Neuronal stem cell (in vitro differentiated cells): ENCODE data around the gene AATK.

Experiments
- DNase-seq: peaks from one replicate; pipeline ENCODE4 v3.0.0-alpha.2; 2013; ENCODE audit warnings: low spot score
- H2AFZ ChIP-seq: one replicate; pipeline ENCODE4 v1.6.1; 2013; ENCODE audit warnings: mild to moderate bottlenecking, low read length, inconsistent platforms
- H2AK5ac ChIP-seq: 2 replicates; pipeline ENCODE4 v1.6.1; 2013; ENCODE audit warnings: low read depth, mild to moderate bottlenecking, inconsistent platforms, low read length, moderate library complexity, mixed read lengths
- H2BK120ac ChIP-seq: 2 replicates; pipeline ENCODE4 v1.6.1; 2013; ENCODE audit warnings: low read depth, mild to moderate bottlenecking, inconsistent platforms, low read length, moderate library complexity, mixed read lengths
- H2BK12ac ChIP-seq: one replicate; pipeline ENCODE4 v1.6.1; 2013; ENCODE audit warnings: low read length, inconsistent platforms
- H2BK15ac ChIP-seq: 2 replicates; pipeline ENCODE4 v1.6.1; 2013; ENCODE audit warnings: mild to moderate bottlenecking, low read length, inconsistent platforms, mixed read lengths
- H2BK5ac ChIP-seq: one replicate; pipeline ENCODE4 v1.6.1; 2013; ENCODE audit warnings: inconsistent platforms, mild to moderate bottlenecking, low read length, moderate library complexity
- H3K14ac ChIP-seq: one replicate; pipeline ENCODE4 v1.6.1; 2013; ENCODE audit warnings: low read length, inconsistent platforms
- H3K18ac ChIP-seq: 2 replicates; pipeline ENCODE4 v1.6.1; 2013; ENCODE audit warnings: low read length, inconsistent platforms
- H3K23ac ChIP-seq: 2 replicates; pipeline ENCODE4 v1.6.1; 2013; ENCODE audit warnings: low read depth, mild to moderate bottlenecking, mixed read lengths, low read length, inconsistent platforms; ENCODE audit not compliant: poor library complexity
- H3K27ac ChIP-seq: replicated peaks from 3 replicates; pipeline ENCODE4 v1.5.1; 2013; ENCODE audit warnings: low read length, inconsistent platforms
- H3K27me3 ChIP-seq, 3 experiments: 2 replicates each; pipeline ENCODE4 v1.6.1; 2013; ENCODE audit warnings: low read length in 3 of 3, mild to moderate bottlenecking in 2 of 3, inconsistent platforms in 1 of 3, low read depth in 1 of 3, mixed read lengths in 1 of 3, moderate library complexity in 1 of 3; ENCODE audit not compliant: control insufficient read depth in 3 of 3, insufficient read depth in 3 of 3
- H3K36me3 ChIP-seq, 2 donors: replicated peaks in 1 of 2; 2 replicates each; pipeline ENCODE4 v1.6.1; 2013; ENCODE audit warnings: low read length in 2 of 2; ENCODE audit not compliant: control insufficient read depth in 2 of 2, insufficient read depth in 2 of 2
- H3K4ac ChIP-seq: 2 replicates; pipeline ENCODE4 v1.6.1; 2013; ENCODE audit warnings: inconsistent platforms, mild to moderate bottlenecking, low read length, moderate library complexity
- H3K4me1 ChIP-seq, 2 donors: 1 replicate in 1 of 2; 2 replicates in 1 of 2; pipeline ENCODE4 v1.6.1; 2013; ENCODE audit warnings: low read length in 2 of 2, low read depth in 1 of 2; ENCODE audit not compliant: control insufficient read depth in 2 of 2, insufficient read depth in 1 of 2
- H3K4me2 ChIP-seq: one replicate; pipeline ENCODE4 v1.6.1; 2013; ENCODE audit warnings: mild to moderate bottlenecking, low read length, inconsistent platforms; ENCODE audit not compliant: insufficient read depth, poor library complexity, severe bottlenecking
- H3K4me3 ChIP-seq, 2 donors: 2 replicates each; pipeline ENCODE4 v1.5.1; 2013; ENCODE audit warnings: low read length in 2 of 2, mild to moderate bottlenecking in 2 of 2, inconsistent platforms in 1 of 2, moderate library complexity in 1 of 2
- H3K79me1 ChIP-seq: one replicate; pipeline ENCODE4 v1.6.1; 2013; ENCODE audit warnings: low read depth, mild to moderate bottlenecking, inconsistent platforms, low read length, moderate library complexity
- H3K9ac ChIP-seq: one replicate; pipeline ENCODE4 v1.6.1; 2013; ENCODE audit warnings: mild to moderate bottlenecking, low read depth, low read length, inconsistent platforms; ENCODE audit not compliant: poor library complexity
- H3K9me3 ChIP-seq, 2 donors: replicated peaks in 1 of 2; 2 replicates each; pipeline versions ENCODE3 to v1.6.1; 2013; ENCODE audit warnings: low read length in 2 of 2, mild to moderate bottlenecking in 2 of 2, inconsistent platforms in 1 of 2, low read depth in 1 of 2, mixed read lengths in 1 of 2, moderate library complexity in 1 of 2; ENCODE audit not compliant: control insufficient read depth in 2 of 2, insufficient read depth in 1 of 2
- H4K8ac ChIP-seq: one replicate; pipeline ENCODE4 v1.6.1; 2013; ENCODE audit warnings: low read depth, mild to moderate bottlenecking, inconsistent platforms, low read length, moderate library complexity
- H4K91ac ChIP-seq: one replicate; pipeline ENCODE4 v1.6.1; 2013; ENCODE audit warnings: low read length, low read depth, mild to moderate bottlenecking, inconsistent platforms; ENCODE audit not compliant: poor library complexity
- WGBS, 2 donors: extraction: QIAGEN DNeasy Blood & Tissue Kit; methylation state at CpG; one replicate each; pipeline ENCODE4 v1.1.7; 2013; ENCODE audit warnings: missing lambda C conversion rate in 2 of 2, mixed read lengths in 1 of 2; ENCODE audit not compliant: insufficient read length in 2 of 2, insufficient replicate concordance in 1 of 2; ENCODE audit errors: extremely low coverage in 2 of 2; 5-methylcytosine and 5-hydroxymethylcytosine counted together

Gene AATK

GRCh38 chr17:81113158-81113724, 52.8 kb downstream of the AATK start:
- Histone ChIP-seq H3K23ac (peak overlapping the region; percentile 43), H3K27ac (no peak overlapping the region)

GRCh38 chr17:81112450-81112849, 53.6 kb downstream of the AATK start:
- Histone ChIP-seq H4K8ac (no peak overlapping the region), H3K23ac (no peak overlapping the region), H2AK5ac (no peak overlapping the region), H2AFZ (no peak overlapping the region), H2BK12ac (no peak overlapping the region), H3K79me1 (peaks cover 1% of the 10 kb centered on the region), H3K4me1 (no peaks in the 10 kb centered on the region), H3K14ac (no peak overlapping the region), H2BK120ac (no peak overlapping the region), H3K36me3 (peaks cover 6 to 37% of the 10 kb centered on the region in 2 donors), H4K91ac (no peak overlapping the region), H3K18ac (no peak overlapping the region), H2BK15ac (no peak overlapping the region), H3K4me3 (no peak overlapping the region), H2BK5ac (no peak overlapping the region), H3K27me3 (no peaks in the 10 kb centered on the region), H3K4me2 (no peak overlapping the region), H3K9ac (no peak overlapping the region), H3K4ac (no peak overlapping the region), H3K27ac (no peak overlapping the region), H3K9me3 (no peaks in the 10 kb centered on the region)
- no CpG with 5 or more reads among the region's 23 CpGs for WGBS, 2 donors
- DNase-seq = no peak

More at GRCh38 chr17:81113158-81113724, 52.8 kb downstream of the AATK start:
- H4K8ac ChIP-seq = peak overlapping the region; percentile 43
- H2BK15ac ChIP-seq = no peak overlapping the region
- peak overlapping the region; percentile 80 for H3K18ac ChIP-seq
- no peak overlapping the region for H2BK12ac ChIP-seq
- no peak for DNase-seq
- H2BK120ac ChIP-seq = no peak overlapping the region
- H3K14ac ChIP-seq = no peak overlapping the region
- no peak overlapping the region for H3K4ac ChIP-seq
- no peak overlapping the region for H2BK5ac ChIP-seq
- H3K4me2 ChIP-seq = no peak overlapping the region
- no peaks in the 10 kb centered on the region for H3K4me1 ChIP-seq
- H3K79me1 ChIP-seq = peaks cover 1% of the 10 kb centered on the region
- H3K9me3 ChIP-seq = no peaks in the 10 kb centered on the region
- H3K27me3 ChIP-seq = no peaks in the 10 kb centered on the region
- H3K36me3 ChIP-seq = peaks cover 6 to 30% of the 10 kb centered on the region in 2 donors
- H4K91ac ChIP-seq = no peak overlapping the region
- peak overlapping the region; percentile 77 for H3K9ac ChIP-seq
- no CpG with 5 or more reads among the region's 21 CpGs for WGBS, 2 donors
- H3K4me3 ChIP-seq = no peak overlapping the region
- no peak overlapping the region for H2AFZ ChIP-seq
- no peak overlapping the region for H2AK5ac ChIP-seq

- no peak overlapping the region for H3K4me2 ChIP-seq
- peaks cover 12 to 41% of the 10 kb centered on the region in 2 donors for H3K36me3 ChIP-seq
- H3K9ac ChIP-seq = no peak overlapping the region
- no peaks in the 10 kb centered on the region for H3K27me3 ChIP-seq
- H3K9me3 ChIP-seq = no peaks in the 10 kb centered on the region
- no peak overlapping the region for H4K8ac ChIP-seq
- no peak overlapping the region for H3K4me3 ChIP-seq
- H2BK12ac ChIP-seq = no peak overlapping the region
- H2BK120ac ChIP-seq = no peak overlapping the region
- no CpG with 5 or more reads among the region's 10 CpGs for WGBS, 2 donors
- no peak overlapping the region for H2AK5ac ChIP-seq
- DNase-seq = no peak
- no peak overlapping the region for H4K91ac ChIP-seq
- no peak overlapping the region for H2BK15ac ChIP-seq
- H3K23ac ChIP-seq = no peak overlapping the region
- H3K4me1 ChIP-seq = no peaks in the 10 kb centered on the region
- no peak overlapping the region for H2AFZ ChIP-seq
- H3K27ac ChIP-seq = no peak overlapping the region
- H3K18ac ChIP-seq = no peak overlapping the region
- peak overlapping the region; percentile 88 for H2BK5ac ChIP-seq
- H3K14ac ChIP-seq = peak overlapping the region; percentile 38
- H3K79me1 ChIP-seq = peaks cover 4% of the 10 kb centered on the region
- H3K4ac ChIP-seq = no peak overlapping the region
These were observed 55.0 kb downstream of the AATK start for GRCh38 chr17:81111066-81111465.

GRCh38 chr17:81110488-81111040, 55.5 kb downstream of the AATK start:
- Histone ChIP-seq H3K4me3 (no peak overlapping the region), H2BK12ac (no peak overlapping the region), H3K4me1 (no peaks in the 10 kb centered on the region), H4K8ac (no peak overlapping the region), H2BK15ac (no peak overlapping the region), H3K9me3 (no peaks in the 10 kb centered on the region), H3K23ac (no peak overlapping the region), H3K36me3 (peaks cover 12 to 44% of the 10 kb centered on the region in 2 donors), H2AFZ (no peak overlapping the region), H3K27ac (no peak overlapping the region), H2AK5ac (no peak overlapping the region), H3K9ac (no peak overlapping the region), H3K79me1 (peaks cover 5% of the 10 kb centered on the region), H3K4me2 (no peak overlapping the region), H2BK5ac (peak overlapping the region; percentile 88), H3K4ac (no peak overlapping the region), H2BK120ac (no peak overlapping the region), H3K14ac (no peak overlapping the region), H3K18ac (no peak overlapping the region), H3K27me3 (no peaks in the 10 kb centered on the region), H4K91ac (peak overlapping the region; percentile 43)
- no CpG with 5 or more reads among the region's 30 CpGs for WGBS, 2 donors
- no peak for DNase-seq
